ENCODE results near the gene MEIOB.

Gene MEIOB

DNA sequence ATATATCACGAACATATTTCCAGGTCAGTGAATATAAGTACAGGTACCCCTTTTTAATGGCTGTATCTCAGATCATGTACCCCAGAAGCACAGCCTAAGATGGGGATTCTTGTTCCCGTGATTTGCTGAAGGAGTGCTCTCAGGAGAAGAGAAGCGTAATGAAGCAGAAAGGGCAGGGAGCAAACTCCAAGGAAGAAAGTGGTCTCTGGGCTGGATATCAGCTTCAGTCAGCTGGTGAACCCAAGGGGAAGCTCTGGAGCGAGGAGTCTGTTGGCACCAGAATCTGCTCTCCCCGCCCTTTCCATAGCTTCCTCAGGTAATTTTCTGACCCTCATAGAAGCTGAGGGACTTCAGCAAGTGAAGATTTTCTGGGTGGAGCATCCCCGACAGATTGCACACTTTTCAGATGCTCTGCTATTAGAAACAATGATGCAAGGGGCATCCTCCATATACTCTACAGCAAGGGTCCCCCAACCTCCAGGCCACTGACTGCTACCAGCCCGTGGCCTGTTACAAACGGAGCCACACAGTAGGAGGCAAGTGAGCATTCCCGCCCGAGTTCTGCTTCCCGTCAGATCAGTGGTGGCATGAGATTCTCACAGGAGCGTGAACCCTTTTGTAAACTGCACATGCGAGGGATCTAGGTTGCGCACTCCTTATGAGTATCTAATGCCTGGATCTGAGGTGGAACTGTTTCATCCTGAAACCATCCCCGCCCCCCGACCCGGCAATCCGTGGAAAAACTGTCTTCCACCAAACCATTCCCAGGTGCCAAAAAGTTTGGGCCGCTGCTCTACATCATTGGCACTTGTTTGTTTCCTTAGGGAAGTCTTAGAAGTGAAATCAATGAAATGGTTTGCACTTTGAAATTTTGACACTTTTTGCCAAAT lies 40.5 kb downstream of the MEIOB start:
- no peak for DNase-seq (ENCODE audit: low spot score)

DNA sequence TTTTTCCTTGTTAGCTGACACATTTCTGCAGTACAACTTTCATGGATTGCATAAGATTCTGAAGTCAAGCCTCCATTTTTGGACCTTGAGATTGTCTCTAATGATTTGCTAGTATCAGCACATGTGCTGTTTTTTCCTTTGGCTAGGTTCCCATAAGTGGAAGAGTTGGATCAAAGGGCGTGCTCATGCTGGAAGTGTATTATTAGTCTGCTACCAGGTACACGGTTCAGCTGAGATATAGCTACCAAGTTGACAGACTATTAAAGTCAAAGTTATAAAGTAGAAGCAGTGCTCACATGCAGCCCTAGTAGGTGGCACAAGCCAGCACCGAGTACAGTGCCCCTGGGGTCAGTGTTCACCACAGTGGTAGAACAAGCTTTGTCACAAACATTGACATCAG lies 41.8 kb downstream of the MEIOB start:
- no peak for DNase-seq (ENCODE audit: low spot score)

DNA sequence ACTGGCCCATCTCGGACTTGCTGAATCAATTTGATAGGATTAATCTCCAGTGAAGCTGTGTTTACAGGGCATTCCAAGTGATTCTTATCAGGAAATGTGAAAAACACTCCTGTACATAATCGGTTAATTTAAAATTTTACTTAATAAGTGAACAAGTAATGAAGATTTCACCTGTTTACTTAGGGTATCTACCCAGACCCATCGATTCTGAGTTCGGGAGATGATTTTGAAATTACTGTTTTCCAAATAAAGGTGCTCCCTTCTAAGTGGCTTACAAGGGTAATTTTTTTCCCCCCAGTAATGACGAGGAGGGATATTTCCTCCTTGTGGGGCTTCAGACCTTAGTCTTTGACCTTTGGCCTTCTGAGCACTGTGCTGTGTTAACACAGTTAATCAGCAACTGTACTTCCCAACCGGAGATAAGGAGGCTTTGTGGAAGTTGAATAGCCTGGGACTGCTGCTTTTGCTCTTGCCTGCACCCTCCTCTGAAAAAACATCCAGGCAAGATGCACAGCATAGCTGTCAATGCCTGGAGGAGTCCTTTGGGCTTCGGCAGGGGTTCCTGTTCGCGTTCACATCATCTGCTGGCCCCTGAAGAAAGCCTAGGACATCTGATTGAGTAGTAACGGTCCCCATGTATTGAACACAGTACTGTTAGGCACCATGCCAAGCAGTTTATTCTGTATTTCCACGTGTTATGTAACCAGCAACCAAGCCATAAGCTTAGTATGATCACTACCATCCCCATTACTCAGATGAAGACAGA lies 43.1 kb downstream of the MEIOB start:
- no peak for DNase-seq (ENCODE audit: low spot score)

DNA sequence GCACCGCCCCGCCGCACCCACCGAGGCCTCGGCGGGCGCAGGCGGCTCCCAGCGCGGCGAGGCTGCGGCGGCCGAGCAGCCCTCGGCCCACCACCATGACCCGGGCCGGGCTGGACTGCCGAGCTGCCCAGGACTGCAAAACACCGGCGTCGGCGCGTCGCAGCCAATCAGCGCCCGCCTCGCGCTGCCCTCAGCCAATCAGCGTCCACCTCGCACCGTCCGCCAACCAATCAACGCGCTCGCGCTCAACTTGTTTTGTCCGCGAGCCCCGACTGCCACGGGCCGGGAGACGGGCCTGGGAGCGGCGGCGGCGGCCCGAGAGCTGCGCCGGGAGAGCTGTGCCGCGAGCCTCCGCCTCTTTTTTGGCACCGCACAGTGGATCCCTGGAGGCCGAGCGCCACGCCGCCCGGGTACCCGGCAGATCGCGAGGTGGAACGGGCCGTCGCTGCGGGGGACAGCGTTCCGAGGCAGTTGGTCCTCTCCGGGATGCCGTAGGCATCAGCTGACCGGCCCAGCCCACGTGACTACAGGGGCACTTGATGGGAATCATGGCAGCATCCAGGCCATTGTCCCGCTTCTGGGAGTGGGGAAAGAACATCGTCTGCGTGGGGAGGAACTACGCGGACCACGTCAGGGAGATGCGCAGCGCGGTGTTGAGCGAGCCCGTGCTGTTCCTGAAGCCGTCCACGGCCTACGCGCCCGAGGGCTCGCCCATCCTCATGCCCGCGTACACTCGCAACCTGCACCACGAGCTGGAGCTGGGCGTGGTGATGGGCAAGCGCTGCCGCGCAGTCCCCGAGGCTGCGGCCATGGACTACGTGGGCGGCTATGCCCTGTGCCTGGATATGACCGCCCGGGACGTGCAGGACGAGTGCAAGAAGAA lies 45.0 kb downstream of the MEIOB start, which contains the start of the genes FAHD1 and HAGH:
TSS of gene FAHD1 (plus strand) at position 516 of the 883 bp plus-strand sequence. CDS start at position 549, 33 bp downstream.
TSS of gene HAGH (minus strand) at position 135 of the 883 bp plus-strand sequence. CDS start at position 97, 38 bp downstream.
- peak; percentile 100 for DNase-seq (ENCODE audit: low spot score)

DNA sequence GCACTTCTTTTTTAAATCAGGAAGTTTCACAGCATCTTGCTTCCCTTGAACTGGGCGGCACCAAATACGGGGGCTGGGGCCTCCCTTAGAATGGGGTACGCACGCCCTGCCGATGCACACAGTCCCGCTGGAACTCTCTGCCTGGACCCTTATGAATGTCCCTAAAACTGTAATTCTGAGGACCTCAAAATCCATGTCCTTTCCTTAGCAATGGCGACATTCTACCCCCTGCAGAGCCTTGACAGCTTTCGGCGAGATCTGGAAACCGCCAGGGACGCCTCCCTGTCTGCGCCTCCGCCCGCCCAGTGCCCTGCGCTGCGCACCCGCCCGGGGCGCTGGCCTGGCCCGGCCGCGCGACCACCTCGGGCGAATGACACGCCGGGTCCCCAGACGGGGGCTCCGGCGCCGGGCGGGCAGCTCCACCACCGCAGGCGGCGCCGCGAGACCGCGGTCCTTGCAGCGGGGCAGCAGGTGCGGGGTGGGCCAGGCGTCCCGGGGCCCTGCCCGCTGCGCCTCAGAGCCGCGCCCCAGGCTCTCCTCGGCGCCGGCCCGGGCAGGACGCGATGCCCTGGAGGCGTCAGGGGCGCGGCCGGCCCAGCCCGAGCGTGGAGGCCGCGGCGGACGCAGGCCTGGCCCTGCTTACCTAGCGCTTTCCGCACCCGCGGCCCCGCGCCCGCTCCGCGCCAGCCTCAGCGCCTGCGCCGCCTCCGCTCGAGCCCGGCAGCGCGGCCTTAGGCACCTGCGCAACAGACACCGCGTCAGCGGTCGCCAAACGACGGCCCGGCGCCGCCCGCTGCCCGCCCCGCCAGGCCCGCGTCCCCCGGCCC lies 45.9 kb downstream of the MEIOB start:
- DNase-seq (ENCODE audit: low spot score), result peak; percentile 61

DNA sequence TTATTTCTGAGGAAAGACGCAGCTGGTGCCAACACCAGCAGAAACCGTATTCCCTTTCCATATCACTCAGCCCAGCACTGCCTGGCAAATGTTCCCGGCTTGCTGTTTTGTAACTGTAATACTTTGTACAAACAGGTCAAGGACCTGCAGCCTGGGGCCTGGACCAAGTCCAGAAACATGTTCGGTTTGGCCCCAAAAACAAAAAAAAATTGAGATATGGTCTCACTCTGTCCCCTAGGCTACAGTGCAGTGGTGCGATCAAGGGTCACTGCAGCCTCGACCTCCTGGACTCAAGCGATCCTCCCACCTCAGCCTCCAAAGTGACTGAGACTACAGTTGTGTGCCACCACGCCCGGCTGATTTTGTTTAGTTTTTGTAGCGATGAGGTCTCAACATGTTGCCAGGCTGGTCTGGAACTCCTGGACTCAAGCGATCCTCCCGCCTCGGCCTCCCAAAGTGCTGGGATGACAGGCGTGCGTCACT lies 46.5 kb downstream of the MEIOB start:
- DNase-seq (ENCODE audit: low spot score), result no peak

DNA sequence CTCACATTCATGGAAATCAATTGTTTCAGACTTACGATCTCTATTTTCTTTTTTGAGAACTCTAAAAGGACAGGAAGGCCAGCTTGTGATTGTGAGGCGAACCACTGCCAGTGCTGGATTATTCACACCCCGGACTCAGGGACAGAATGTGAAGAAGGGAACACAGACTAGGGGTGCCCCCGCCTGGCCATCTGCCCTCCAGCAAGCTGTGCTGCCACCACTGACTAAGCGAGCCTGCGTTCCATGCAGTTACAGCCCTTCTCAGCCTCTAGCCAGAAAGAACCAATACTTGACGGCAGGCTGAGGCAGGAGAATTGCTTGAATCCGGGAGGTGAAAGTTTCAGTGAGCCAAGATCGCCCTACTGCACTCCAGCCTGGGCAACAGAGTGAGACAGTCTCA lies 48.1 kb downstream of the MEIOB start:
- DNase-seq (ENCODE audit: low spot score), result peak; percentile 27

DNA sequence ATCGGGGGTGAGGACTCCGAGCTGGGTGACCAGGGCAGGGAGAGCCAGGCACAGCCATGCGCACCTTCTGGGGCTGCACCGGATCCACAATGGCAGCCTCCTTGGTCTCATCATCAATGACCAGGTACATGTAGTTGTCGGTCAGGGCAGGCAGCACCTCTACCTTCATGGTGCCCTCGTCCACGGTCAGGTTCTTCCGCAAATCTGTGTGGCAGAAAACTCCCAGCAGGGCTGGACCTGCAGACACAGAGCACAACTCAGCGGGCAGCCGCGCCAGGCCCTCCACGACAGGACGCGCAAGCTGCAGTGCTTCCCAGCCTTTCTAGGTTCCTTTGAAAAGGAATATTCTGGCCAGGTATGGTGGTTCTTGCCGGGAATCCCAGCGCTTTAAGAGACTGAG lies 49.2 kb downstream of the MEIOB start:
- no peak for DNase-seq (ENCODE audit: low spot score)

DNA sequence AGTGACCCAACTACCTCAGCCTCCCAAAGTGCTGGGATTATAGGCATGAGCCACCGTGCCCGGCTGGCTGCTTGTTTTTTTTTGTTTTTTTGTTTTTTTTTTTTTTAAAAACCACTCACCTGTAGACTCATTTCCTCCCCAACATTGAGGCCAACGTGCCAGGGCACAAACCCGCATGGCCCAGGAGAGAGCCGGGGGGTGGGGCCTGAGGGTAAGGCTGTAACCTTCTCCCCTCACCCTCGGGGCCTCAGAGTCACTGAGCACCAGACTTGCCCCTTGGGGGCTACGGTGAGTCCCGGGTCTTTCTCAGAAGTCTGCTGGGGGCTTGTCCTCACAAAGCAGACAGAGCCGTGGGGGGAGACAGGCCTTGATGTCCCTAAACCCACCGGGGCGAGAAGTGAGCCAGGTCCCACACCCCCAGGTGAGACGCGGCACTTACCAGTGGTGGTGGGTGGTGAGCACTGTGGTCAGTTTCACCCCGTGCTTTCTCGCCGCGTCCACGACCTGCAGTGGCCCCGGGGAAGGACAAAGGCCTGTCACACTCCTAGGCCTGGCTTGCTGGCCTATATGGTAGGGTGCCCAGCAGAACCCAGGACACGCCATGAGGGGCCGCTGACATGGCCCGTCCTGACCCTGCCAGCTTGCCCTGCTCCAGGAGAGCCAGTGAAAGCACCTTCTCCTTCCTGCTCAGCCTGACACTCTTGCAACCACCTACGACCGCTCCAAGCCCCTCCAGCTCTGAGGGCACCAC lies 49.9 kb downstream of the MEIOB start:
- no peak for DNase-seq (ENCODE audit: low spot score)

DNA sequence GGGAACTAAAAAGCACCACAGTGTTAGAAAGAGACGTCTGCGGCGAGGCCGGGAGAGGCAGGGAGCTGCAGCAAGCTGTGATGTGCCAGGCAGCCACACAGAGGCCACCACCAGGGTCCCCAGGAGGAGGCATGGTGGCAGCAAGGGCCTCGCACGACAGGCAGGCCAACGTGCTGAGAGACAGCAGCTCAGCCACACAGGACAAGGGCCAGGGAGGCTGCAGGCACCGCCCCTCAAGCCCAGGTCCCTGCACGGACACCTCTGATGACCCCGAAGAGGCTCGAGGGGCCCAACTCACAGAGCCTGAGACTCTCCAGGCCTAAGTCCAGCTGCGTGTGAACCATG lies 51.0 kb downstream of the MEIOB start:
- no peak for DNase-seq (ENCODE audit: low spot score)

DNA sequence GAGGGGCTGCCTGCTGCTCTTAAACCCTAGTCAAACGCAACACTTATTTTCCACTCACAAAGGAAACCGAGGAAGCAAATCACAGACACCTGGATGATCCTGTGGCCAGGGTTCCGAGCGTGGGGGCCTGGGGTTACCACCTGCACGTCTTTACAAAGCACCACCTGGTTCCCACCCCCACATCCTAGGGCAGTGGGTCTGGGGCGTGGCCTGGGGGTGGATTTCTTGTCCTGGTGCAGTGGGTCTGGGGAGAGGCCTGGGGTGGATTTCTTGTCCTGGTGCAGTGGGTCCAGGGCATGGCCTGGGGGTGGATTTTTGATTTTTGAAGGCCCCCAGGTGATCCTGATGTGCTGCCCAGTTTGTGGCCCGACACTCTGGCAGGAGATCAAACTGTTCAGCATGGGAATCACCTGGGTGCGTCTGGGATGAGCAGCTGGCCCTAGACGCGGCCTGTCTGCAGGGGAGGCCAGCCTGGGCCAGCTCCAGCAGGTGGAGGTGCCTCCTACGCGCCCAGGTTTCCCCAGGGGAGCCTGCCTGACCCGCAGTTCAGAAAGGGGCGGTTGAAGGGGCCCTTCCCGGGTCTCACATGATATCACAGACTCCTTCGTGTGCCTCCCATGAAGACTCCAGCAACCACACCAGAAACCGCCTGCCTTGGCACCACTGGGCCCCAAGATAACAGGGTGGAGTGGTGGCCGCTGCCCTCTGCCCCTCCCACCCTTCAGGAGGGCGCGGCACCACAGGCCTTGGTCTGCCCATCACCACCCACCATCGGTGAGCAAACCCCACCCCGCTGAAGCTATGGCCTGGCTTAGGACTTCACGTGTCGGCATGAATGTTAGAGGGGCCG lies 51.6 kb downstream of the MEIOB start:
- no peak for DNase-seq (ENCODE audit: low spot score)

DNA sequence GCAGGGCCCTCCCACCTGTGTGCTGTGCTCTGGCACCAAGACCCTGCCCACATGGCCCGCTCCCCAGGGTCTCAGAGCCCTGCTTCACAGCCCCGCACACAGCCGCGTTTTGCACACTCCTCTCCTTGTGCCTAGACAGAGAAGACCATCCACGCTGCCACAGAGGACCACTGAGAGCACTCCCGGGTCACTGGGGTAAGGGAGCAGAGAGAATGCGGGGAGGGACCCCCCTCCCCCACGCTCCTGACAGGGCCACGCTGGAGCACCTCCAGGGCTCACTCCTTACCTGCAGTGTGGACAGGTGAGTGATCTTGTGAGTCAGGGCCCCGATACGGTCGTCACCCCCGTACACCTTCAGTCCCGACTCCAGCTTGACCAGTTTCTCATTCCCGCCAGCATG lies 52.4 kb downstream of the MEIOB start:
- DNase-seq (ENCODE audit: low spot score), result no peak

DNA sequence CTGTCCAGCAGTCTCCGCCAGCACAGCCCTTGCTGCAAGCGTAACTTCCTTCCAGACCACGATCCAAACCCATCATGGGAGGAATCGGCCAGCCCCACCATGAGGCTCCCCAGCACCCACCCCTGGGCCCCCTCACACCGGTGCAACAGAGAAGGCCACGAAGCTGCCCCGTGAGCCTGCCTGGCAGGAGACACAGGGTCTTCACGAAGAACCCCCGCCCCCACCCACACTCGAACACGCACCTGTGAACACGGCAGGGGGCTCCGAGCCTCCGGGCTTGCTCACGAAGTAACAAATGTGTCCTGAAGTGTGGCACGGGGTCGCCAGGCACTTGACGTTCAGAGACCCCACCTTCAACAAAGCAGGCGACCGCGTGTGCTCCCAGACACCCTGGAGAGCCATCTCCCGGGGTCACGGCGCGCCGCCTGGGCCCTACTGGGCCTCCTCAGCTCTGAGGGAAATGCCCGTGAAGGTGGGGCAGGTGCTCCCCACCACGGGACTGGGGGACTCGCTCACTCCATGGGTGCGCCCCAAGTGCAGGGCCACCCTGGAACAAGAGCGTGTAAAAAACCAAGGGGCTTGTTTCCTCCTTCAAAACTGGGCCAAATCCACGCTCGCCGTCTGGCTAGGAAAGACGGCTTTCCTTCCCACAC lies 53.0 kb downstream of the MEIOB start:
- DNase-seq (ENCODE audit: low spot score), result no peak

DNA sequence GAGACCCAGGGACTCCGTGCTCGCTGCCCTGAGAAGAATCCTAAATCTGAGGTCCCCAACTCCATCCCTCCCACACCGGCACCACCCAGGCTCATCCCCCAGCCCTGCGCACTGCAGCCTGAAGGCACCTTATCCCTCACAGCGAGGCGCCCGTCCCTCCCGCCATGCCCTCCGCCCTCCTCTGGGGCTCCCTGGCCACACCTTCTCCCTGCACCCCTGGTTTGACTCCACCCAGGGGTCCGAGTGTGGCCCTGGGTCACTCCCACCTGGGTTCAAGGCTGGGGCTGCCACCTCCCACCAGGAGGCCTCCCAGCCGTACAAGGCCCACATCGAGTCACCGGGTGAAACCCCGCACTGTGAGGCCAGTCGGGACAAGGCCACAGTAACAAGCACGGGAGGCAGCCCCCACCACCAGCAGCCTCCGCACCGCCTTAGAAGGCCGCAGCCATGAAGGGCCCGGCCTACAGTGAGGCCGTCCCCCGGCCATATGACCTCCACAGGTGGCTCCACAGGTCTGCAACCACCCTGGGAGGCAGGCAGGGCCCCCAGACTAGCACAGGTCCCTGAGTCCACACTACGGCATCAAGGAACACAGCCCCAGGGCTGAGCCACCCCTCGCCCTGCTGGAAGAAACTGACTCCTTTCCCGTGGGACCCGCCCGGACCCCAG lies 53.6 kb downstream of the MEIOB start:
- DNase-seq (ENCODE audit: low spot score), result no peak

DNA sequence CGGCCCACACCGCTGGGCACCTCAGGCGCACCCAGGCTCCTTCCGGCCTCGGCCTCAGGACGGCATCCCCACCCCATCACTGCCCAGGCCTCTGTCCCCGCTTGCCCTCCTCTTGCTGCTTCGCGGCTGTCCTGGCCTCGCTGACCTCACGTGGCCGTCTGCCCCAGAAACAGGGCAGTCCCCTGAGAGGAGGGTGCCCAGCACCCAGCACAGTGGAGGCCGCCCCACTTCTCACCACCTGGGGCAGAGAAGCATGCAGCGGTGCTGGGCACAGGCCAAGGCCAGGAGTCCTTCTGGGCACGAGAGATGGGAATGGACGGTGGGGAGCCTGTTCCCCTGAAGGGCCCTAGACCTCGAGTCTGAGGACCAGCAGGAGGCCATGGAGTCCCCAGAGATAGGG lies 54.2 kb downstream of the MEIOB start:
- no peak for DNase-seq (ENCODE audit: low spot score)

DNA sequence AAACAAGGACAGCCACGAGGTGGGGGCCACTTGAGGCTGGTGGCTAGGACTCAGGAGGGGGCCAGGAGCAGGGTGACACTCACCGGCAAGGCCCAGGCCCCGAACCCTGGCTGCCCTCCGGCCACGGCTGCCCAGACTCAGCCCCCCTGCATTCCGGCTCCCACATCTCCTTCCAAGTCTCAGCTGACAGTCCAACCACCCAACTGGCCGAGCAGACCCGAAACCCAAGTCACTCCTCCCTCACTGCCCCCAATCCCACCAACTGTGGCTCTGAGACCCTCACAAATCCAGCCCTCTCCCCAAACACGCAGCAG lies 54.7 kb downstream of the MEIOB start:
- DNase-seq (ENCODE audit: low spot score), result no peak

DNA sequence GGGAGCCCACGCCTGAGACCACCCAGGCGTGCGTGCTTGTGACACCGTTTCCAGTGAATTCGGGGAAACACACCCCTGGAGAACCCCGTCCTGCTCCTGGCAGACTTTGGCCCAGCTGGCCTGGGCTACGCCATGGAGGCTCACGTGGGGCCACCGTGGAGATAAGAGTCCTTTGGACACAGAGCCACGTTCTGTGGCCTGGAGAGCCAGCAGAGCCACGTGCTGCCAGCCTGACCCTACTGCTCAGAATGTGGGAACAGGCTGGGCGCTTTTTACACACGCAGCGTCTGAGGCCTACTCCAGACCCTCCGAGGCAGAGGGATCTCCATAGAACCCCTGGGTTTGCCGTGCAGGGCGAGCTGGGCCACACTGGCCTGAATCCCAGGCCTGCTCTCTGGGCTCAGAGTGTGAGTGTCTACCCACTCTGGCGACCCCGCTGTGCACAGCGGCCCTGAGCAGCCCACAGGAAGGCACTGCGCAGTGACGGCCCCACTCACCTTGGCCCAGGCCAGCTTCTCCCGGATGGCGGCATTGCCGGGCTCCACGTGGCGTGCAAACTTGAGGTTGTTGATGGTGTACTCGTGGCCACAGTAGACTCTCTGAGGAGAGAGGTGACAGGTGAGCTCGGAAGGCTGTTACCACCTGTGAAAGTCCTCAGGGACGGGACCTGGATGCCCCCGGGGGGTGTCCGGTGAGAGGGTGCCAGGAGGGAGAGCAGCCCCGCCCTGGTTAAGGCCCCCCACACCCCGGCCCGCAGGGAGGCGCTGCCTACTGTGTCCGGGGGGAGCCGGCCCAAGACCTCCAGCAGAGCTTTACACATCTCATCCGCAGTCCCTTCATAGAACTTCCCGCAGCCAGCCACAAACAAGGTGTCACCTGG lies 55.3 kb downstream of the MEIOB start:
- DNase-seq (ENCODE audit: low spot score), result no peak

DNA sequence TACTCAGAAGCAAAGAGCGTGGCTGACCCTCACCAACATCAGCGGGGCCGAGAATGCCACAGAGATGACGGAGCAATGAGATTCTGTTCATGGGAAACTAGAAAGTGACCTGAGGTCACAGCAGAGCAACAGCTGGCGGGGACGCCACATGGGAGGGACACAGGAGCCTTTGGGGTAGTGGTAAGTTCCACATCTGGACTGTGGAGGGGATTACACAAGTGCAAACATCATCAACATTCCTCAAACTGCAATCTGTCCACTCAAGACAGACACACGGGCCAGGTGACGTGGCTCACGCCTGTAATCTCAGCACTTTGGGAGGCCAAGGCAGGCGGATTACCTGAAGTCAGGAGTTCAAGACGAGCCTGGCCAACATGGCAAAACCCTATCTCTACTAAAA lies 56.5 kb downstream of the MEIOB start:
- DNase-seq (ENCODE audit: low spot score), result no peak

Data from GM03348 (cell line).